Panc1 (cell line): ENCODE results near the gene CETN3. TPM values are rescaled to one million over a fixed set of nuclear protein-coding genes. Genes with fewer than 3 reads are reported as not detected.
A peak's percentile ranks its signal among the peaks of the same experiment; 100 is the strongest.

Experiments
- ATAC-seq: fragments of 200-7000 bp; cut with Tn5 transposase; 2 replicates; pipeline ENCODE4 v1.9.1; 2020; ENCODE audit warnings: mild to moderate bottlenecking, moderate library complexity
- BruUV-seq: library from RNA; stranded (reverse); fragments of 400-500 nt; replicated peaks from 2 replicates; lab custom pipeline; 2021; lab: Mats Ljungman, UMichigan
- CTCF ChIA-PET: fragments of 300-600 bp; sonication (Branson Sonifier 250); formaldehyde crosslinking; loops from one replicate; lab custom pipeline; 2022; ENCODE audit warnings: antibody characterized with exemption; lab: Charles Lee
- POLR2A ChIA-PET: fragments of 300-600 bp; sonication (Branson Sonifier 250); formaldehyde crosslinking; loops from one replicate; lab custom pipeline; 2022; ENCODE audit warnings: antibody characterized with exemption; lab: Charles Lee
- DNase-seq: peaks from one replicate; pipeline ENCODE4 v3.0.0-alpha.2; 2010; ENCODE audit warnings: low read depth, low spot score
- H3K27ac ChIP-seq: 2 replicates; pipeline ENCODE4 v1.5.1; 2011; ENCODE audit warnings: mild to moderate bottlenecking, low read length, inconsistent platforms
- H3K27me3 ChIP-seq: fragments of 200-500 bp; sonication (Bioruptor generic); 2 replicates; pipeline ENCODE4 v1.6.0; 2014; ENCODE audit warnings: low read length, inconsistent platforms; ENCODE audit not compliant: control insufficient read depth, insufficient read depth
- H3K36me3 ChIP-seq: fragments of 200-500 bp; sonication (Bioruptor generic); 2 replicates; pipeline ENCODE4 v1.5.1; 2014; ENCODE audit warnings: inconsistent platforms, mild to moderate bottlenecking, low read length, moderate library complexity; ENCODE audit not compliant: control insufficient read depth, insufficient read depth
- H3K4me1 ChIP-seq: 2 replicates; pipeline ENCODE4 v1.5.1; 2011; ENCODE audit warnings: inconsistent platforms, mild to moderate bottlenecking, low read length, moderate library complexity; ENCODE audit not compliant: control insufficient read depth, insufficient read depth
- H3K4me3 ChIP-seq, 2 experiments: 2 replicates each; pipeline ENCODE4 v1.5.1; 2011 to 2012; ENCODE audit warnings: low read depth in 2 of 2, low read length in 2 of 2, mild to moderate bottlenecking in 2 of 2, inconsistent platforms in 1 of 2, moderate library complexity in 1 of 2
- H3K9me3 ChIP-seq: fragments of 200-500 bp; sonication (Bioruptor generic); 2 replicates; pipeline ENCODE4 v1.5.1; 2014; ENCODE audit warnings: low read depth, mild to moderate bottlenecking, inconsistent platforms, low read length, moderate library complexity; ENCODE audit not compliant: control insufficient read depth, insufficient read depth
- CTCF ChIP-seq: fragments of 450-650 bp; IDR thresholded peaks from 2 replicates; pipeline ENCODE4 v1.5.1; 2017; ENCODE audit warnings: mild to moderate bottlenecking
- POLR2AphosphoS5 ChIP-seq: IDR thresholded peaks from 2 replicates; pipeline ENCODE4 v1.6.1; 2012; ENCODE audit warnings: mild to moderate bottlenecking, low read depth, low read length, moderate library complexity
- REST ChIP-seq, 2 experiments: IDR thresholded peaks; 2 replicates each; pipeline ENCODE4 v1.6.1; 2011 to 2012; ENCODE audit warnings: low read depth in 2 of 2, control low read depth in 1 of 2, low read length in 1 of 2, mild to moderate bottlenecking in 1 of 2, moderate library complexity in 1 of 2; ENCODE audit not compliant: insufficient read depth in 1 of 2
- SIN3A ChIP-seq: IDR thresholded peaks from 2 replicates; pipeline ENCODE4 v1.6.1; 2012; ENCODE audit warnings: low read depth, mild to moderate bottlenecking, low read length, moderate library complexity, borderline replicate concordance; ENCODE audit not compliant: insufficient read depth
- TCF7L2 ChIP-seq: IDR thresholded peaks from 2 replicates; pipeline ENCODE4 v1.6.1; 2011; ENCODE audit warnings: mild to moderate bottlenecking, low read depth, low read length, inconsistent platforms
- in situ Hi-C: cut with HindIII; loops from 2 replicates; pipeline ENCODE4 v1.10.0; 2016; ENCODE audit warnings: low sequenced_read_pairs, low pct_unique_long_range_greater_than_20kb
- intact Hi-C: fragments of 100-400 bp; cut with micrococcal nuclease; formaldehyde crosslinking; loops from one replicate; pipeline ENCODE4 v1.10.0; 2022; ENCODE audit not compliant: unreplicated experiment
- total RNA-seq: library from RNA; stranded (reverse); gene quantifications from one replicate; pipeline ENCODE4 v1.2.1, GENCODE V29; 2021; ENCODE audit not compliant: unreplicated experiment

The CETN3 gene
- total RNA-seq, 1 experiment from 2014 or later = 30.6 TPM

- intact Hi-C loops (no loop called here), in situ Hi-C loops (no loop called here)
- no peaks in the 10 kb centered on the region for H3K9me3 ChIP-seq
- no TSS peak for BruUV-seq
- no peak overlapping the region for H3K4me3 ChIP-seq
- ChIA-PET CTCF (no interaction called here), POLR2A (no interaction called here)
- H3K27me3 ChIP-seq = no peaks in the 10 kb centered on the region
- TF ChIP-seq CTCF (no peak), TCF7L2 (no peak), SIN3A (no peak), POLR2AphosphoS5 (no peak), REST (IDR thresholded peaks at IDR 0.05; ENCODE audit: insufficient read depth in 1 of 2, low read depth in 2 of 2, low read length in 1 of 2) (no peak)
- no peaks in the 10 kb centered on the region for H3K4me1 ChIP-seq
- ATAC-seq (no peak), DNase-seq (peak; percentile 8)
- no peak overlapping the region for H3K27ac ChIP-seq
- no peaks in the 10 kb centered on the region for H3K36me3 ChIP-seq
Observed at GRCh38 chr5:90356622-90357021, 52.9 kb downstream of the CETN3 start.

- ChIA-PET POLR2A (no interaction called here), CTCF (no interaction called here)
- TF ChIP-seq SIN3A (no peak), TCF7L2 (no peak), POLR2AphosphoS5 (no peak)
- no TSS peak for BruUV-seq
- Histone ChIP-seq H3K36me3 (no peaks in the 10 kb centered on the region), H3K4me3 (no peak overlapping the region), H3K9me3 (no peaks in the 10 kb centered on the region), H3K27me3 (no peaks in the 10 kb centered on the region), H3K27ac (no peak overlapping the region), H3K4me1 (no peaks in the 10 kb centered on the region)
- intact Hi-C loops = no loop called here
- in situ Hi-C loops = no loop called here
- DNase-seq (no peak), ATAC-seq (no peak)
Observed at GRCh38 chr5:90356176-90356575, 53.4 kb downstream of the CETN3 start.

GRCh38 chr5:90355635-90356034, 53.9 kb downstream of the CETN3 start:
- no peaks in the 10 kb centered on the region for H3K27me3 ChIP-seq
- in situ Hi-C loops = no loop called here
- ATAC-seq (no peak), DNase-seq (no peak)
- H3K36me3 ChIP-seq = no peaks in the 10 kb centered on the region
- H3K4me3 ChIP-seq = no peak overlapping the region
- intact Hi-C loops = no loop called here
- POLR2A ChIA-PET = no interaction called here
- H3K27ac ChIP-seq = no peak overlapping the region
- CTCF ChIA-PET = no interaction called here
- TF ChIP-seq POLR2AphosphoS5 (no peak), TCF7L2 (no peak), REST (IDR thresholded peaks at IDR 0.05; ENCODE audit: insufficient read depth in 1 of 2, low read depth in 2 of 2, low read length in 1 of 2) (no peak), CTCF (no peak), SIN3A (no peak)
- H3K4me1 ChIP-seq = no peaks in the 10 kb centered on the region
- H3K9me3 ChIP-seq = no peaks in the 10 kb centered on the region
- BruUV-seq = no TSS peak
